ENCODE measurements around the gene ACADVL. TPM values are rescaled to one million over a fixed set of nuclear protein-coding genes. Genes with fewer than 3 reads are reported as not detected.

ACADVL gene
- polyA plus RNA-seq, 1 donor from 2014 or later, result 397 TPM

GRCh38 chr17:7205561-7205960 is 14.2 kb upstream of the ACADVL start:
- H3K27ac ChIP-seq (ENCODE audit: low read length), result peak overlapping the region; percentile 96
- no peaks in the 10 kb centered on the region for H3K36me3 ChIP-seq (ENCODE audit: insufficient read depth, low read length)
- H3K9ac ChIP-seq (ENCODE audit: low read length), result peak overlapping the region; percentile 87
- H3F3A ChIP-seq (ENCODE audit: insufficient read depth, low read length, poor library complexity, severe bottlenecking), result no peaks in the 10 kb centered on the region
- H4K20me1 ChIP-seq (ENCODE audit: insufficient read depth), result no peaks in the 10 kb centered on the region
- H3K9me2 ChIP-seq (ENCODE audit: insufficient read depth, low read length), result no peaks in the 10 kb centered on the region
- peak overlapping the region; percentile 95 for H3K4me2 ChIP-seq (ENCODE audit: low read length)
- H2AFZ ChIP-seq (ENCODE audit: low read depth, low read length), result peak overlapping the region; percentile 46
- H3K27me3 ChIP-seq (ENCODE audit: insufficient read depth, low read depth, low read length), result no peaks in the 10 kb centered on the region
- H3K9me3 ChIP-seq (ENCODE audit: low read length), result no peaks in the 10 kb centered on the region
- peak overlapping the region; percentile 75 for H3K4me3 ChIP-seq (ENCODE audit: low read length)
- TF ChIP-seq EZH2 (IDR thresholded peaks at IDR 0.05; ENCODE audit: borderline replicate concordance, insufficient read depth, low read length, poor library complexity, severe bottlenecking), result no peak
- TF ChIP-seq RAD21 (conservative IDR thresholded peaks at IDR 0.05), result no peak
- no peak for TF ChIP-seq REST (IDR thresholded peaks at IDR 0.05; ENCODE audit: borderline replicate concordance)
- TF ChIP-seq, protein P1, sequence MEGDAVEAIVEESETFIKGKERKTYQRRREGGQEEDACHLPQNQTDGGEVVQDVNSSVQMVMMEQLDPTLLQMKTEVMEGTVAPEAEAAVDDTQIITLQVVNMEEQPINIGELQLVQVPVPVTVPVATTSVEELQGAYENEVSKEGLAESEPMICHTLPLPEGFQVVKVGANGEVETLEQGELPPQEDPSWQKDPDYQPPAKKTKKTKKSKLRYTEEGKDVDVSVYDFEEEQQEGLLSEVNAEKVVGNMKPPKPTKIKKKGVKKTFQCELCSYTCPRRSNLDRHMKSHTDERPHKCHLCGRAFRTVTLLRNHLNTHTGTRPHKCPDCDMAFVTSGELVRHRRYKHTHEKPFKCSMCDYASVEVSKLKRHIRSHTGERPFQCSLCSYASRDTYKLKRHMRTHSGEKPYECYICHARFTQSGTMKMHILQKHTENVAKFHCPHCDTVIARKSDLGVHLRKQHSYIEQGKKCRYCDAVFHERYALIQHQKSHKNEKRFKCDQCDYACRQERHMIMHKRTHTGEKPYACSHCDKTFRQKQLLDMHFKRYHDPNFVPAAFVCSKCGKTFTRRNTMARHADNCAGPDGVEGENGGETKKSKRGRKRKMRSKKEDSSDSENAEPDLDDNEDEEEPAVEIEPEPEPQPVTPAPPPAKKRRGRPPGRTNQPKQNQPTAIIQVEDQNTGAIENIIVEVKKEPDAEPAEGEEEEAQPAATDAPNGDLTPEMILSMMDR (IDR thresholded peaks at IDR 0.05; ENCODE audit: poor library complexity, severe bottlenecking), result no peak
- no peak for TF ChIP-seq EP300 (conservative IDR thresholded peaks at IDR 0.05; ENCODE audit: poor library complexity, severe bottlenecking)
- no peak for TF ChIP-seq SMC3 (conservative IDR thresholded peaks at IDR 0.05; ENCODE audit: poor library complexity)
- TF ChIP-seq TAF1 (IDR thresholded peaks at IDR 0.05; ENCODE audit: low read depth), result no peak
- no peak for TF ChIP-seq POLR2AphosphoS5 (IDR thresholded peaks at IDR 0.05)
- TF ChIP-seq MXI1 (conservative IDR thresholded peaks at IDR 0.05; ENCODE audit: poor library complexity, severe bottlenecking), result no peak
- H3K79me2 ChIP-seq (replicated peaks; ENCODE audit: insufficient read depth, low read length), result peaks cover 43% of the 10 kb centered on the region

- Histone ChIP-seq H3K36me3 (ENCODE audit: insufficient read depth, low read length) (no peaks in the 10 kb centered on the region), H3K27me3 (ENCODE audit: insufficient read depth, low read depth, low read length) (no peaks in the 10 kb centered on the region), H3K79me2 (replicated peaks; ENCODE audit: insufficient read depth, low read length) (peaks cover 53% of the 10 kb centered on the region), H3K9ac (ENCODE audit: low read length) (peak overlapping the region; percentile 38), H3K27ac (ENCODE audit: low read length) (peak overlapping the region; percentile 96), H3K9me2 (ENCODE audit: insufficient read depth, low read length) (no peaks in the 10 kb centered on the region), H3F3A (ENCODE audit: insufficient read depth, low read length, poor library complexity, severe bottlenecking) (no peaks in the 10 kb centered on the region), H4K20me1 (ENCODE audit: insufficient read depth) (no peaks in the 10 kb centered on the region), H3K4me3 (ENCODE audit: low read length) (peak overlapping the region; percentile 13), H3K9me3 (ENCODE audit: low read length) (no peaks in the 10 kb centered on the region), H3K4me2 (ENCODE audit: low read length) (no peak overlapping the region), H2AFZ (ENCODE audit: low read depth, low read length) (no peak overlapping the region)
- TF ChIP-seq EP300 (conservative IDR thresholded peaks at IDR 0.05; ENCODE audit: poor library complexity, severe bottlenecking) (no peak), TAF1 (IDR thresholded peaks at IDR 0.05; ENCODE audit: low read depth) (no peak), MXI1 (conservative IDR thresholded peaks at IDR 0.05; ENCODE audit: poor library complexity, severe bottlenecking) (no peak), EZH2 (IDR thresholded peaks at IDR 0.05; ENCODE audit: borderline replicate concordance, insufficient read depth, low read length, poor library complexity, severe bottlenecking) (no peak), RAD21 (conservative IDR thresholded peaks at IDR 0.05) (no peak), SMC3 (conservative IDR thresholded peaks at IDR 0.05; ENCODE audit: poor library complexity) (no peak), REST (IDR thresholded peaks at IDR 0.05; ENCODE audit: borderline replicate concordance) (no peak), POLR2AphosphoS5 (IDR thresholded peaks at IDR 0.05) (no peak)
- TF ChIP-seq, protein P1 (IDR thresholded peaks at IDR 0.05; ENCODE audit: poor library complexity, severe bottlenecking), result no peak
Measured at GRCh38 chr17:7207120-7208001, 12.4 kb upstream of the ACADVL start.
